Measurements from ENCODE around the gene KIF21B.

KIF21B gene

GRCh38 chr1:201023517-201023902, at the start of gene KIF21B:
KIF21B (minus strand) TSS chr1:201023714; CDS start chr1:201023383, 331 bp downstream.
- H3K4me3 ChIP-seq (ENCODE audit: low read depth, low read length): peak within 1 kb of the TSS; percentile 55
- H3K4me1 ChIP-seq: peaks cover 18% of the 10 kb centered on the region
- no peaks in the 10 kb centered on the region for H3K27me3 ChIP-seq (ENCODE audit: control insufficient read depth, insufficient read depth, low read length)
- no peaks in the 10 kb centered on the region for H3K36me3 ChIP-seq (ENCODE audit: control insufficient read depth, insufficient read depth, low read length)
- H3K79me2 ChIP-seq: peaks cover 5% of the 10 kb centered on the region
- no peak within 1 kb of the TSS for H3K9ac ChIP-seq
- peak within 1 kb of the TSS; percentile 73 for H3K27ac ChIP-seq
- H2AFZ ChIP-seq: peak within 1 kb of the TSS; percentile 53
- H3K9me3 ChIP-seq (ENCODE audit: control insufficient read depth, low read length): no peaks in the 10 kb centered on the region
- H3K4me2 ChIP-seq (ENCODE audit: low read length): peak within 1 kb of the TSS; percentile 76
- TF ChIP-seq CTCF (IDR thresholded peaks at IDR 0.05): no peak

GRCh38 chr1:201072922-201073321, 49.4 kb upstream of the KIF21B start:
- Histone ChIP-seq H2AFZ (no peak overlapping the region), H3K9ac (no peak overlapping the region), H3K4me2 (ENCODE audit: low read length) (no peak overlapping the region), H3K79me2 (no peaks in the 10 kb centered on the region), H3K27ac (no peak overlapping the region), H3K9me3 (ENCODE audit: control insufficient read depth, low read length) (no peaks in the 10 kb centered on the region), H3K4me3 (ENCODE audit: low read depth, low read length) (no peak overlapping the region), H3K27me3 (ENCODE audit: control insufficient read depth, insufficient read depth, low read length) (no peaks in the 10 kb centered on the region), H3K4me1 (no peaks in the 10 kb centered on the region), H3K36me3 (ENCODE audit: control insufficient read depth, insufficient read depth, low read length) (no peaks in the 10 kb centered on the region)
- no peak for TF ChIP-seq CTCF (IDR thresholded peaks at IDR 0.05)

GRCh38 chr1:201072149-201072548, 48.6 kb upstream of the KIF21B start:
- Histone ChIP-seq H3K4me1 (no peaks in the 10 kb centered on the region), H3K4me3 (ENCODE audit: low read depth, low read length) (no peak overlapping the region), H3K9me3 (ENCODE audit: control insufficient read depth, low read length) (no peaks in the 10 kb centered on the region), H3K4me2 (ENCODE audit: low read length) (no peak overlapping the region), H3K79me2 (no peaks in the 10 kb centered on the region), H3K36me3 (ENCODE audit: control insufficient read depth, insufficient read depth, low read length) (no peaks in the 10 kb centered on the region), H3K27me3 (ENCODE audit: control insufficient read depth, insufficient read depth, low read length) (no peaks in the 10 kb centered on the region), H2AFZ (no peak overlapping the region), H3K27ac (no peak overlapping the region), H3K9ac (no peak overlapping the region)
- no peak for TF ChIP-seq CTCF (IDR thresholded peaks at IDR 0.05)

- no peaks in the 10 kb centered on the region for H3K79me2 ChIP-seq
- no peak overlapping the region for H3K4me2 ChIP-seq (ENCODE audit: low read length)
- no peaks in the 10 kb centered on the region for H3K4me1 ChIP-seq
- no peaks in the 10 kb centered on the region for H3K36me3 ChIP-seq (ENCODE audit: control insufficient read depth, insufficient read depth, low read length)
- no peak overlapping the region for H2AFZ ChIP-seq
- H3K4me3 ChIP-seq (ENCODE audit: low read depth, low read length): no peak overlapping the region
- no peak for TF ChIP-seq CTCF (IDR thresholded peaks at IDR 0.05)
- no peak overlapping the region for H3K27ac ChIP-seq
- H3K9ac ChIP-seq: no peak overlapping the region
- no peaks in the 10 kb centered on the region for H3K27me3 ChIP-seq (ENCODE audit: control insufficient read depth, insufficient read depth, low read length)
- no peaks in the 10 kb centered on the region for H3K9me3 ChIP-seq (ENCODE audit: control insufficient read depth, low read length)
These were observed 46.1 kb upstream of the KIF21B start for GRCh38 chr1:201069636-201070035.

GRCh38 chr1:201068976-201069375, 45.5 kb upstream of the KIF21B start:
- H3K4me1 ChIP-seq: no peaks in the 10 kb centered on the region
- no peak overlapping the region for H2AFZ ChIP-seq
- no peak overlapping the region for H3K4me3 ChIP-seq (ENCODE audit: low read depth, low read length)
- no peaks in the 10 kb centered on the region for H3K36me3 ChIP-seq (ENCODE audit: control insufficient read depth, insufficient read depth, low read length)
- TF ChIP-seq CTCF (IDR thresholded peaks at IDR 0.05): no peak
- H3K27me3 ChIP-seq (ENCODE audit: control insufficient read depth, insufficient read depth, low read length): no peaks in the 10 kb centered on the region
- no peak overlapping the region for H3K9ac ChIP-seq
- no peaks in the 10 kb centered on the region for H3K79me2 ChIP-seq
- H3K4me2 ChIP-seq (ENCODE audit: low read length): no peak overlapping the region
- H3K9me3 ChIP-seq (ENCODE audit: control insufficient read depth, low read length): no peaks in the 10 kb centered on the region
- no peak overlapping the region for H3K27ac ChIP-seq
